ENCODE results near the gene RPP40. TPM values are rescaled to one million over a fixed set of nuclear protein-coding genes. Genes with fewer than 3 reads are reported as not detected.

The RPP40 gene
- polyA plus RNA-seq, 3 donors: 1.7 to 11.1 (median 7.4) TPM

- peaks cover 5% of the 10 kb centered on the region for H3K4me1 Mint-ChIP-seq
- H3K4me1 ChIP-seq (ENCODE audit: control insufficient read depth in 1 of 2, insufficient read depth in 2 of 2, low read length in 2 of 2): no peaks in the 10 kb centered on the region
- H3K9me3 ChIP-seq (replicated peaks in 1 of 2; ENCODE audit: control insufficient read depth in 1 of 2, insufficient read depth in 1 of 2, low read length in 2 of 2): peaks cover 14 to 15% of the 10 kb centered on the region in 2 donors
- WGBS (ENCODE audit: insufficient coverage): 85% methylated on average over 5 of the region's 6 CpGs
- H3K36me3 Mint-ChIP-seq: peaks cover 0 to 3% of the 10 kb centered on the region in 2 donors
- H3K27me3 Mint-ChIP-seq (ENCODE audit: low read depth in 3 of 3): peaks cover 0 to 5% (median 4%) of the 10 kb centered on the region in 3 donors
- H3K9me3 Mint-ChIP-seq: peaks cover 18 to 27% (median 19%) of the 10 kb centered on the region in 7 donors
- intact Hi-C loops (cut with micrococcal nuclease): no loop called here
- no peaks in the 10 kb centered on the region for H3K27me3 ChIP-seq (ENCODE audit: control insufficient read depth in 2 of 2, insufficient read depth in 2 of 2, low read length in 2 of 2)
- TF ChIP-seq CTCF (IDR thresholded peaks at IDR 0.05): no peak
- no peak overlapping the region for H3K4me3 Mint-ChIP-seq
- no peaks in the 10 kb centered on the region for H3K79me2 ChIP-seq (ENCODE audit: insufficient read depth, low read length)
- H3K4me3 ChIP-seq (replicated peaks in 1 of 3; ENCODE audit: low read depth in 2 of 3, low read length in 3 of 3): no peak overlapping the region
- DNase-seq: no peak
- no peak overlapping the region for H3K27ac ChIP-seq (ENCODE audit: low read depth in 1 of 2, low read length in 2 of 2)
- H3K27ac Mint-ChIP-seq: no peak overlapping the region
- H3K9ac ChIP-seq (ENCODE audit: insufficient read depth, low read length, poor library complexity, severe bottlenecking): no peak overlapping the region
- H2AFZ ChIP-seq (ENCODE audit: insufficient read depth, low read depth, low read length, poor library complexity, severe bottlenecking): no peak overlapping the region
- no peak overlapping the region for H3K4me2 ChIP-seq (replicated peaks; ENCODE audit: extremely low read depth, low read length, poor library complexity, severe bottlenecking)
- H3K36me3 ChIP-seq (replicated peaks in 1 of 2; ENCODE audit: control insufficient read depth in 1 of 2, insufficient read depth in 2 of 2, low read length in 2 of 2): no peaks in the 10 kb centered on the region
- H4K20me1 ChIP-seq (ENCODE audit: insufficient read depth, low read length): no peaks in the 10 kb centered on the region
Measured at GRCh38 chr6:4983322-4983721, 20.5 kb downstream of the RPP40 start.

GRCh38 chr6:4981761-4982160 is 22.1 kb downstream of the RPP40 start:
- DNase-seq: no peak
- no peaks in the 10 kb centered on the region for H4K20me1 ChIP-seq (ENCODE audit: insufficient read depth, low read length)
- Mint-ChIP-seq H3K27me3 (ENCODE audit: low read depth in 3 of 3) (peaks cover 0 to 8% (median 2%) of the 10 kb centered on the region in 3 donors), H3K4me1 (peaks cover 5% of the 10 kb centered on the region), H3K36me3 (peaks cover 0 to 3% of the 10 kb centered on the region in 2 donors), H3K27ac (no peak overlapping the region), H3K4me3 (no peak overlapping the region), H3K9me3 (peaks cover 23 to 30% (median 28%) of the 10 kb centered on the region in 7 donors)
- H3K4me1 ChIP-seq (ENCODE audit: control insufficient read depth in 1 of 2, insufficient read depth in 2 of 2, low read length in 2 of 2): no peaks in the 10 kb centered on the region
- 43% methylated on average over 5 of the region's 6 CpGs for WGBS (ENCODE audit: insufficient coverage)
- TF ChIP-seq CTCF (IDR thresholded peaks at IDR 0.05): no peak
- H3K36me3 ChIP-seq (replicated peaks in 1 of 2; ENCODE audit: control insufficient read depth in 1 of 2, insufficient read depth in 2 of 2, low read length in 2 of 2): no peaks in the 10 kb centered on the region
- H3K4me3 ChIP-seq (replicated peaks in 1 of 3; ENCODE audit: low read depth in 2 of 3, low read length in 3 of 3): no peak overlapping the region
- H3K9ac ChIP-seq (ENCODE audit: insufficient read depth, low read length, poor library complexity, severe bottlenecking): no peak overlapping the region
- H3K79me2 ChIP-seq (ENCODE audit: insufficient read depth, low read length): no peaks in the 10 kb centered on the region
- H3K9me3 ChIP-seq (replicated peaks in 1 of 2; ENCODE audit: control insufficient read depth in 1 of 2, insufficient read depth in 1 of 2, low read length in 2 of 2): peaks cover 14 to 15% of the 10 kb centered on the region in 2 donors
- H3K4me2 ChIP-seq (replicated peaks; ENCODE audit: extremely low read depth, low read length, poor library complexity, severe bottlenecking): no peak overlapping the region
- intact Hi-C loops (cut with micrococcal nuclease): no loop called here
- H2AFZ ChIP-seq (ENCODE audit: insufficient read depth, low read depth, low read length, poor library complexity, severe bottlenecking): no peak overlapping the region
- H3K27ac ChIP-seq (ENCODE audit: low read depth in 1 of 2, low read length in 2 of 2): no peak overlapping the region
- H3K27me3 ChIP-seq (ENCODE audit: control insufficient read depth in 2 of 2, insufficient read depth in 2 of 2, low read length in 2 of 2): no peaks in the 10 kb centered on the region
